Breast epithelium (tissue), 3 donors: ENCODE results near the gene NRDE2.

Experiments
- POLR2A ChIP-seq: fragments of 450-650 bp; IDR thresholded peaks from one replicate; pipeline ENCODE4 v1.6.1; 2016; ENCODE audit warnings: antibody characterized with exemption, mild to moderate bottlenecking, moderate library complexity
- POLR2AphosphoS5 ChIP-seq, 3 donors: sonication (generic); formaldehyde crosslinking; IDR thresholded peaks; one replicate each; pipeline ENCODE4 v1.6.1; 2017; ENCODE audit warnings: antibody characterized with exemption in 3 of 3
- TF ChIP-seq, protein P1 (sequence below), 3 donors: fragments of 450-650 bp; IDR thresholded peaks; one replicate each; pipeline ENCODE4 v1.5.1; 2016 to 2017; ENCODE audit warnings: antibody characterized with exemption in 3 of 3, mild to moderate bottlenecking in 3 of 3, moderate library complexity in 3 of 3

DNA sequence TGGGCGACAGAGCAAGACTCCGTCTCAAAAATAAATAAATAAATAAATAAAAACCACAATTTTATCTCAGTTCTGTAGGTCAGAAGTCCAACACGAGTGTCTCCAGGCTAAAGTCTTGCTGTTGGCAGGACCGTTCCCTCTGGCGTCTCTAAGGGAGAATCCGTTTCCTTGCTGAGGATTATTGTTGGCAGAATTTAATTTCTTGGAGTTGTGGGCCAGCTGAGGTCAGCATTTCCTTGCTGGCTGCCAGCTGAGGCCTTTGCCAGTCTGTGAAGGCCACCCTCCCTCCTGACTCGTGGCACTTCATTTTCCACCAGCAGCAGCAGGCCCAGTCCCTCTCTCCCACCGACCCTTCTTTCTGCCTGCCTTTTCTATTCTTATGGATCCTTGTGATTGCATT is 58.2 kb downstream of the NRDE2 start:
- TF ChIP-seq, protein P1, sequence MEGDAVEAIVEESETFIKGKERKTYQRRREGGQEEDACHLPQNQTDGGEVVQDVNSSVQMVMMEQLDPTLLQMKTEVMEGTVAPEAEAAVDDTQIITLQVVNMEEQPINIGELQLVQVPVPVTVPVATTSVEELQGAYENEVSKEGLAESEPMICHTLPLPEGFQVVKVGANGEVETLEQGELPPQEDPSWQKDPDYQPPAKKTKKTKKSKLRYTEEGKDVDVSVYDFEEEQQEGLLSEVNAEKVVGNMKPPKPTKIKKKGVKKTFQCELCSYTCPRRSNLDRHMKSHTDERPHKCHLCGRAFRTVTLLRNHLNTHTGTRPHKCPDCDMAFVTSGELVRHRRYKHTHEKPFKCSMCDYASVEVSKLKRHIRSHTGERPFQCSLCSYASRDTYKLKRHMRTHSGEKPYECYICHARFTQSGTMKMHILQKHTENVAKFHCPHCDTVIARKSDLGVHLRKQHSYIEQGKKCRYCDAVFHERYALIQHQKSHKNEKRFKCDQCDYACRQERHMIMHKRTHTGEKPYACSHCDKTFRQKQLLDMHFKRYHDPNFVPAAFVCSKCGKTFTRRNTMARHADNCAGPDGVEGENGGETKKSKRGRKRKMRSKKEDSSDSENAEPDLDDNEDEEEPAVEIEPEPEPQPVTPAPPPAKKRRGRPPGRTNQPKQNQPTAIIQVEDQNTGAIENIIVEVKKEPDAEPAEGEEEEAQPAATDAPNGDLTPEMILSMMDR (IDR thresholded peaks at IDR 0.05), result no peak
- TF ChIP-seq POLR2AphosphoS5 (IDR thresholded peaks at IDR 0.05) (no peak), POLR2A (no peak)
